ENCODE results near the gene KCTD15.

KCTD15 gene, protein sequence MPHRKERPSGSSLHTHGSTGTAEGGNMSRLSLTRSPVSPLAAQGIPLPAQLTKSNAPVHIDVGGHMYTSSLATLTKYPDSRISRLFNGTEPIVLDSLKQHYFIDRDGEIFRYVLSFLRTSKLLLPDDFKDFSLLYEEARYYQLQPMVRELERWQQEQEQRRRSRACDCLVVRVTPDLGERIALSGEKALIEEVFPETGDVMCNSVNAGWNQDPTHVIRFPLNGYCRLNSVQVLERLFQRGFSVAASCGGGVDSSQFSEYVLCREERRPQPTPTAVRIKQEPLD

DNA sequence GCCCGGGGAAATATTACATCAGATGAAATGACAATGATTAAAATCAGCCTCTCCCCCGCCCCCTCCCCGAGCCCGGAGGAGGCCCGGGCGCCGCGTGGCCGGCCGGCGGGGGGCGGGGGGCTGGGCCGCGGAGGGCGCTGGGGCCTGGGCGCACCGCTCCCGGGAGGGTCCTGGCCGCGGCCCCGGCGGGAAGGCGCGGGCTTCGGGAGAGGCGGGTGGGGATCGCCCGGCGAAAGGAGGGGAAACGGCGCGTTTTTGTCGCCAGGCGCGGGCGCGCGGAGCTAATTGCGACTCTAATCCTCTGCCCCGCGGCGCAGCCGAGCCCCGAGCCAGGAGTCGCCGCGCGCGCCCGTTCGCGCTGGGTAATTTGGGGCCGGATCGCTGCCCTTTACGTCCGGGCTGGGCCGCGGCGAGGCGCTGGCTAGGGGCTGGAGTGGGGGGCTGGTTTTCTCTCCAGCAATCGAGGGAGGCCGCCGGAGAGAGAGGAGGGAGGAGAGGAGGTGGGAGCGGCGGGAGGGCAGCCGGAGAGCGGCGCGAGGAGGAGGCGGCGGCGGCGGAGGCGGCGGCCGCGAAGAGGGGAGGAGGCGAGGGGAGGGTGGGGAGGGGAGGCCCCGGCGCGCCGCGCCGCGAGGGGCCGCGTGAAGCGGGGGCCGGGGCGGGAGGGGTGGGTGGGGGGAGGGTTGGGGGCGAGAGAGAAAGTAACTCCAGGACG is at the start of gene KCTD15:
Gene KCTD15, plus strand, starts transcription at position 707 of the 712 bp plus-strand sequence. CDS start 3,585 bp downstream, outside the sequence.
- no peaks in the 10 kb centered on the region for H3K9me3 ChIP-seq
- intact Hi-C loops (cut with DNase I; ENCODE audit: low total_unique reads), result loop anchor here (5.0 kb wide), 1 partner anchor 201 kb away; no protein-coding TSS in a partner anchor
- peak within 1 kb of the TSS; percentile 84 to 97 for H3K27ac ChIP-seq
- TF ChIP-seq, protein P1, sequence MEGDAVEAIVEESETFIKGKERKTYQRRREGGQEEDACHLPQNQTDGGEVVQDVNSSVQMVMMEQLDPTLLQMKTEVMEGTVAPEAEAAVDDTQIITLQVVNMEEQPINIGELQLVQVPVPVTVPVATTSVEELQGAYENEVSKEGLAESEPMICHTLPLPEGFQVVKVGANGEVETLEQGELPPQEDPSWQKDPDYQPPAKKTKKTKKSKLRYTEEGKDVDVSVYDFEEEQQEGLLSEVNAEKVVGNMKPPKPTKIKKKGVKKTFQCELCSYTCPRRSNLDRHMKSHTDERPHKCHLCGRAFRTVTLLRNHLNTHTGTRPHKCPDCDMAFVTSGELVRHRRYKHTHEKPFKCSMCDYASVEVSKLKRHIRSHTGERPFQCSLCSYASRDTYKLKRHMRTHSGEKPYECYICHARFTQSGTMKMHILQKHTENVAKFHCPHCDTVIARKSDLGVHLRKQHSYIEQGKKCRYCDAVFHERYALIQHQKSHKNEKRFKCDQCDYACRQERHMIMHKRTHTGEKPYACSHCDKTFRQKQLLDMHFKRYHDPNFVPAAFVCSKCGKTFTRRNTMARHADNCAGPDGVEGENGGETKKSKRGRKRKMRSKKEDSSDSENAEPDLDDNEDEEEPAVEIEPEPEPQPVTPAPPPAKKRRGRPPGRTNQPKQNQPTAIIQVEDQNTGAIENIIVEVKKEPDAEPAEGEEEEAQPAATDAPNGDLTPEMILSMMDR (IDR thresholded peaks at IDR 0.05), result no peak
- peak within 1 kb of the TSS; percentile 83 to 91 for H3K4me3 ChIP-seq
- peaks cover 0 to 11% (median 4%) of the 10 kb centered on the region in 3 donors for H3K36me3 ChIP-seq
- peaks cover 0 to 27% (median 10%) of the 10 kb centered on the region in 4 donors for H3K4me1 ChIP-seq
- peaks cover 0 to 3% of the 10 kb centered on the region in 2 donors for H3K27me3 ChIP-seq
- DNase-seq, result no peak

DNA sequence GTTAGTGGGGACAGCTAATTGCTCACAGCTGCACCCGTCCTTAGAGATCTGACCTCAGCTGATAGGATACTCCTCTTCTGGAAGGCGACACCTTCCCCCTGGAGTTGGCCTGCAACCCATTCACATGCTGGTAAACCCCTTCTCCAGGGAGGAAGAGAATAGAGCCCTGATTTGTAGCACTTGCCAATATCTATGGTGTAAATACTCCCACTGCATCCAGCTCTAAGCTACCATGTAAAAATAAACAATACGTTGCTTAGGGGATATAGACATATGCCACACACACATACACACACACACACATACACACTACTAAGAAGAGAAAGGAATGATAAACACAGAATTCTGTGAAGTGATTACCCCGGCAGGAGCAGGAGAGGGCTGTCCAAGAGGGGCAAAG is 49.4 kb upstream of the KCTD15 start:
- DNase-seq, result no peak
- no peaks in the 10 kb centered on the region for H3K36me3 ChIP-seq
- H3K27me3 ChIP-seq, result peaks cover 0 to 27% of the 10 kb centered on the region in 2 donors
- no peaks in the 10 kb centered on the region for H3K4me1 ChIP-seq
- H3K9me3 ChIP-seq, result no peaks in the 10 kb centered on the region
- intact Hi-C loops (cut with DNase I; ENCODE audit: low total_unique reads), result no loop called here
- H3K4me3 ChIP-seq, result no peak overlapping the region
- H3K27ac ChIP-seq, result no peak overlapping the region
- TF ChIP-seq, protein P1 (IDR thresholded peaks at IDR 0.05), result no peak

DNA sequence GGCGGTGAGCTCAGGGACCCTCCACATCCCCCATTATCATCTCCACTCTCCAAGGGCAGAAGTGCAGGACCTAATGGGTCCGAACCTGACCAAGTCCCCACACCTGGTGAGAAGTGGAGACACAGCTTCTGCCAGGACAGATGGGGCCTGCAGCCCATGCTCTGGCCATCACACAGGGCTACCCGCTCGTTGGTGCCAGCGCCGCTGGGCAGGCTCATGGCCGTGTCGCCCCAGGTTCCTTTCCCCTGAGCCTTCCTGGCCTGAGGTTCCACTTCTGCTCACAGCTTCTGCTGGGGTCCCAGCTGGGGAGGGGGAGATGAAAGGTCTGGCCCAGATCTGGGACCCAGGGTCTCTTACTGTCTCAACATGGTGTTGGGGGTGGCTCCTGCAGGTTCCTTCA is 48.4 kb upstream of the KCTD15 start:
- Histone ChIP-seq H3K27ac (no peak overlapping the region), H3K9me3 (no peaks in the 10 kb centered on the region), H3K4me1 (no peaks in the 10 kb centered on the region), H3K4me3 (no peak overlapping the region), H3K36me3 (no peaks in the 10 kb centered on the region), H3K27me3 (peaks cover 0 to 27% of the 10 kb centered on the region in 2 donors)
- DNase-seq, result no peak
- intact Hi-C loops (cut with DNase I; ENCODE audit: low total_unique reads), result no loop called here
- TF ChIP-seq, protein P1 (IDR thresholded peaks at IDR 0.05), result no peak

DNA sequence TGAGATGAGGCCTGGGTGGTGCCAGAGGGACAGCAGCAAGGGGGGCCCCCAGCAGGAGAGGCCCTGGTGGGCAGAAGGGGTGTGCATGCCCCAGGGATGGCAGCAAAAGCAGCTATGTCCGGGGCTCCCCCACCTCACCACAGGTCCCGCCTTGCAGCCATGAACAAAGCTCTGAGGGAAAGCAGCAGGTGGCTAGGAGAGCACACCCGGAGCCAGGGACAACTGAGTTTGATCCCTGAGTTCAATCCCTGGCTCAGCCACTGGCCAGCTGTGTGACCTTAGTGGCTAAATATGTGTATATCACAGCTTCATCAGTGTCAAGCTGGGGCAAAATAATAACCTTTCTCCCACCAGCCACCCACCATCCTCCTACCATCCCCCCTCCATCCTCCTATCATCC is 47.7 kb upstream of the KCTD15 start:
- TF ChIP-seq, protein P1 (IDR thresholded peaks at IDR 0.05), result no peak
- H3K4me1 ChIP-seq, result no peaks in the 10 kb centered on the region
- intact Hi-C loops (cut with DNase I; ENCODE audit: low total_unique reads), result no loop called here
- no peaks in the 10 kb centered on the region for H3K9me3 ChIP-seq
- no peak overlapping the region for H3K27ac ChIP-seq
- H3K36me3 ChIP-seq, result no peaks in the 10 kb centered on the region
- H3K4me3 ChIP-seq, result no peak overlapping the region
- peaks cover 0 to 28% of the 10 kb centered on the region in 2 donors for H3K27me3 ChIP-seq
- no peak for DNase-seq

DNA sequence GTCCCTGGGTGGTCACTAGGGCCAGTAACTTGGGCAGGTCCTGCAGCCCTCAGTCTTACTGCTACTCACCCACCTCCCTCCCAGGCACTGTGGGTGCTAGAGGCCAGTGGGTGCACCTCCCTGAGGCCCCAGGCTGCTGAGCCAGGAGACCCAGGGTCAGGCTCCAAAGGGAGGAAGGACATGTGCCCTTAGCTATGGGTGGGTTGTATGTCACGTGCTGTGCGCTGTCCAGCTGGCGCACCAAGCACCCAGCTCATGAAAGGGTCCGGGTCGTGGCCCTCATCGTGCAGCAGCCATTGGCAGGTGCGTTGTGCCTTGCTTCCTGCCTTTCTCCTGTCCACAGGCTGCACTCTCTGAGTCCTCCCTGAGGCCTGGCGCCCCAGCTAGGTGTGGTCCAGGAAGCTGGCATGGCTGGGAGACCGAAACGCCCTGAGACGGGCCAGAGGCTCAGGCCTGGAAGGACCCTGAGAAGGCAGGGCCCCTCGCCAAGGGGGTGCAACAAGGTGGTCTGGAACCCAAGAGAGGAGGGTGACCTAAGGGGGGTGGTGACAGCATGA is 47.0 kb upstream of the KCTD15 start:
- peaks cover 0 to 35% of the 10 kb centered on the region in 2 donors for H3K27me3 ChIP-seq
- H3K9me3 ChIP-seq, result no peaks in the 10 kb centered on the region
- no peak overlapping the region for H3K27ac ChIP-seq
- no peak overlapping the region for H3K4me3 ChIP-seq
- TF ChIP-seq, protein P1 (IDR thresholded peaks at IDR 0.05), result no peak
- no peaks in the 10 kb centered on the region for H3K36me3 ChIP-seq
- H3K4me1 ChIP-seq, result no peaks in the 10 kb centered on the region
- no peak for DNase-seq
- intact Hi-C loops (cut with DNase I; ENCODE audit: low total_unique reads), result no loop called here

All from tibial artery (tissue), 4 donors.